Neural cell (in vitro differentiated cells): ENCODE data around the gene PLEKHN1. TPM values are rescaled to one million over a fixed set of nuclear protein-coding genes. Genes with fewer than 3 reads are reported as not detected.

ENCODE experiments used
- H2AFZ ChIP-seq: fragments of 200-600, 300-800 bp; sonication (generic), shearing (Covaris generic); 2 replicates; pipeline ENCODE4 v1.6.0; 2014; ENCODE audit warnings: low read depth, mild to moderate bottlenecking, antibody characterized with exemption, low read length, moderate library complexity
- H3F3A ChIP-seq: fragments of 200-600 bp; shearing (Covaris generic); 2 replicates; pipeline ENCODE4 v1.6.1; 2016; ENCODE audit warnings: mild to moderate bottlenecking, moderate library complexity, mixed read lengths, antibody characterized with exemption, low read length; ENCODE audit not compliant: insufficient read depth, poor library complexity, severe bottlenecking
- H3K27ac ChIP-seq: fragments of 200-600, 300-800 bp; sonication (generic), shearing (Covaris generic); 2 replicates; pipeline ENCODE4 v1.5.1; 2014; ENCODE audit warnings: mild to moderate bottlenecking, low read length, moderate library complexity
- H3K27me3 ChIP-seq: fragments of 300-800, 200-600 bp; sonication (generic), shearing (Covaris generic); 2 replicates; pipeline ENCODE4 v1.6.0; 2014; ENCODE audit warnings: mild to moderate bottlenecking, low read depth, low read length, moderate library complexity; ENCODE audit not compliant: insufficient read depth
- H3K36me3 ChIP-seq: fragments of 300-800, 200-600 bp; sonication (generic), shearing (Covaris generic); 2 replicates; pipeline ENCODE4 v1.5.1; 2014; ENCODE audit warnings: mild to moderate bottlenecking, antibody characterized with exemption, low read length, moderate library complexity; ENCODE audit not compliant: insufficient read depth
- H3K4me2 ChIP-seq: fragments of 300-800, 200-600 bp; sonication (generic), shearing (Covaris generic); 2 replicates; pipeline ENCODE4 v1.6.0; 2014; ENCODE audit warnings: mild to moderate bottlenecking, low read length
- H3K4me3 ChIP-seq: fragments of 300-800, 200-600 bp; sonication (generic), shearing (Covaris generic); 2 replicates; pipeline ENCODE4 v1.5.1; 2014; ENCODE audit warnings: mild to moderate bottlenecking, low read length, moderate library complexity
- H3K79me2 ChIP-seq: fragments of 200-600 bp; shearing (Covaris generic); replicated peaks from 2 replicates; pipeline ENCODE4 v1.6.0; 2014; ENCODE audit warnings: mild to moderate bottlenecking, low read length, moderate library complexity; ENCODE audit not compliant: insufficient read depth
- H3K9ac ChIP-seq: fragments of 300-800, 200-600 bp; sonication (generic), shearing (Covaris generic); 2 replicates; pipeline ENCODE4 v1.6.1; 2016; ENCODE audit warnings: mild to moderate bottlenecking, low read length, mixed read lengths
- H3K9me2 ChIP-seq: fragments of 200-600 bp; shearing (Covaris generic); 2 replicates; pipeline ENCODE4 v1.6.1; 2016; ENCODE audit warnings: mild to moderate bottlenecking, low read length, mixed read lengths; ENCODE audit not compliant: insufficient read depth
- H3K9me3 ChIP-seq: fragments of 200-600, 300-800 bp; sonication (generic), shearing (Covaris generic); 2 replicates; pipeline ENCODE4 v1.6.1; 2016; ENCODE audit warnings: mild to moderate bottlenecking, mixed run types, low read length, moderate library complexity, mixed read lengths
- H4K20me1 ChIP-seq: fragments of 200-600 bp; shearing (Covaris generic); 2 replicates; pipeline ENCODE4 v1.6.1; 2016; ENCODE audit warnings: mild to moderate bottlenecking, mixed run types; ENCODE audit not compliant: insufficient read depth
- CTCF ChIP-seq: fragments of 450-650 bp; IDR thresholded peaks from 2 replicates; pipeline ENCODE4 v1.5.1; 2014; ENCODE audit warnings: antibody characterized with exemption, mild to moderate bottlenecking, moderate library complexity; ENCODE audit not compliant: poor library complexity, severe bottlenecking
- EP300 ChIP-seq: fragments of 450-650 bp; conservative IDR thresholded peaks from 2 replicates; pipeline ENCODE4 v1.6.1; 2014; ENCODE audit warnings: antibody characterized with exemption, mild to moderate bottlenecking, moderate library complexity; ENCODE audit not compliant: poor library complexity, severe bottlenecking
- EZH2 ChIP-seq: fragments of 200-600, 300-800 bp; shearing (Covaris generic), sonication (generic); IDR thresholded peaks from 2 replicates; pipeline ENCODE4 v1.6.1; 2014; ENCODE audit warnings: antibody characterized with exemption, low read length, borderline replicate concordance, mild to moderate bottlenecking; ENCODE audit not compliant: insufficient read depth, poor library complexity, severe bottlenecking
- MXI1 ChIP-seq: fragments of 450-650 bp; conservative IDR thresholded peaks from 2 replicates; pipeline ENCODE4 v1.6.1; 2014; ENCODE audit warnings: antibody characterized with exemption, mild to moderate bottlenecking; ENCODE audit not compliant: poor library complexity, severe bottlenecking
- POLR2AphosphoS5 ChIP-seq: IDR thresholded peaks from 2 replicates; pipeline ENCODE4 v1.6.1; 2012
- RAD21 ChIP-seq: fragments of 450-650 bp; conservative IDR thresholded peaks from 2 replicates; pipeline ENCODE4 v1.6.1; 2014; ENCODE audit warnings: antibody characterized with exemption, mild to moderate bottlenecking, moderate library complexity
- REST ChIP-seq: IDR thresholded peaks from 2 replicates; pipeline ENCODE4 v1.6.1; 2012; ENCODE audit warnings: borderline replicate concordance
- SMC3 ChIP-seq: fragments of 450-650 bp; conservative IDR thresholded peaks from 2 replicates; pipeline ENCODE4 v1.6.1; 2014; ENCODE audit warnings: antibody characterized with exemption, mild to moderate bottlenecking, moderate library complexity; ENCODE audit not compliant: poor library complexity
- TAF1 ChIP-seq: IDR thresholded peaks from 2 replicates; pipeline ENCODE4 v1.6.1; 2012; ENCODE audit warnings: low read depth
- polyA plus RNA-seq: library from polyadenylated mRNA; depleted of rRNA; stranded (reverse); fragments of >200 nt; gene quantifications from 2 replicates; pipeline ENCODE4 v1.2.3, GENCODE V29; 2014

PLEKHN1 gene
- polyA plus RNA-seq, 1 donor from 2014 or later, result 1.1 TPM

DNA sequence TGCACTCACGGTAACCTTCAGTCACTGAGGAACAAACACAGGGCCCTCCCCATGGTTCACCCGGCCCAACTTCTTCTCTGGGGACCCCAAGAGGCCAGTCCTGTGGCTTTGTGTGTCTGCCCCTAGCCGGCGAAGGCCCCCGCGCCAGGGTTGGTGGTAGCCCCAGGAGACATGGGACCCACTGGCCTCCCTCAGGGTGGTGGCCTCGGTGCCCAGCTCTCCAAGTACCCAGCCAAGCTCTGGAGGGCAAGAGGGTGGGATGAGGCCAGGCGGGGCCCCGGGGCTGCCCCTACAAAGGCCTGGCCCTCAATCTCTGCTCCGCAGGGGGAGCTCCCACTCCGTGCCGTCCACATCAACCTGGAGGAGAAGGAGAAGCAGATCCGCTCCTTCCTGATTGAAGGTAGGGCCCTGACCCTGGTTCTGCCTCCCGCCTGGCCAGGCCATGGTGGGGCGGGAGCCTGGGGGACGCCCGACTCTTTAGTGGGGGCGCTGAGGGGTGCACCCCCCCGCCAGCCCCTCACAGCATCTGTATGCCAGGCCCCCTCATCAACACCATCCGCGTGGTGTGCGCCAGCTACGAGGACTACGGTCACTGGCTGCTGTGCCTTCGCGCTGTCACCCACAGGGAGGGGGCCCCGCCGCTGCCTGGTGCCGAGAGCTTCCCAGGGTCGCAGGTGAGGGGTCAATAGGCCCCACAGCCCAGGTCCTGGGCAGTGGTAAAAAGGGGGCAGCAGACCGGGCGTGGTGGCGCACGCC lies 5.6 kb downstream of the PLEKHN1 start:
- H3F3A ChIP-seq, result no peaks in the 10 kb centered on the region
- H3K36me3 ChIP-seq, result no peaks in the 10 kb centered on the region
- no peaks in the 10 kb centered on the region for H3K9me2 ChIP-seq
- no peaks in the 10 kb centered on the region for H4K20me1 ChIP-seq
- no peak for TF ChIP-seq SMC3
- no peak for TF ChIP-seq REST
- no peak for TF ChIP-seq MXI1
- no peak for TF ChIP-seq RAD21
- no peak for TF ChIP-seq EZH2
- no peak for TF ChIP-seq EP300
- no peak overlapping the region for H3K27ac ChIP-seq
- no peaks in the 10 kb centered on the region for H3K9me3 ChIP-seq
- peaks cover 49% of the 10 kb centered on the region for H3K27me3 ChIP-seq
- H3K79me2 ChIP-seq, result no peaks in the 10 kb centered on the region
- no peak overlapping the region for H3K4me2 ChIP-seq
- H3K4me3 ChIP-seq, result no peak overlapping the region
- no peak overlapping the region for H2AFZ ChIP-seq
- H3K9ac ChIP-seq, result no peak overlapping the region

DNA sequence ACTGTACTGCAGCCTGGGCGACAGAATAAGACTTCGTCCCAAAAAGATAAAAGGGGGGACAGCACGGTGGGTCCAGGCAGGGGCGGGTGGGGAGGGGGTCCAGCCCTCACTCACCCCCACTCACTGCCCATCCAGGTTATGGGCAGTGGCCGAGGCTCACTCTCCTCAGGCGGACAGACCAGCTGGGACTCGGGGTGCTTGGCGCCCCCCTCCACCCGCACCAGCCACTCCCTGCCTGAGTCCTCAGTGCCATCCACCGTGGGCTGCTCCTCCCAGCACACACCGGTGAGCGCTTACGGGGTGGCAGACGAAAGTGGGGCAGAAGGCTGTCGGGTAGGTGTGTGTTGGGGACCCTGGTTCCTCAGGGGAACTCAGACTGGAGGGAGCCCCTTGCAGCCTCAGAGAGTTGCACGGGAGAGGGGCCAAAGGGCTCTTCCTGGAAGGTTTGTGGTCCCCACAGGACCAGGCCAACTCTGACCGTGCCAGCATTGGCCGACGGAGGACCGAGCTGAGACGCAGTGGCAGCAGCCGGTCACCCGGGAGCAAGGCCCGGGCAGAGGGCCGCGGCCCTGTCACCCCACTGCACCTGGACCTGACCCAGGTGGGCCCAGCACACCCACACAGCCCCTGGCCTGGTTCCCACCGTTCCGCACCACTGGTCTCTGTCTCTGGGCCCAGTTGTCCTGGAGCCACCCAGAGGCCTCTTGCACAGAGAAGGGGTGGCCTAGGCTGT lies 6.6 kb downstream of the PLEKHN1 start:
- Histone ChIP-seq H3K27ac (no peak overlapping the region), H3K9me3 (no peaks in the 10 kb centered on the region), H3K4me3 (no peak overlapping the region), H3K36me3 (no peaks in the 10 kb centered on the region), H3K27me3 (peaks cover 39% of the 10 kb centered on the region), H3K9ac (no peak overlapping the region), H3K4me2 (no peak overlapping the region), H3K79me2 (no peaks in the 10 kb centered on the region), H2AFZ (no peak overlapping the region), H4K20me1 (no peaks in the 10 kb centered on the region), H3K9me2 (no peaks in the 10 kb centered on the region), H3F3A (no peaks in the 10 kb centered on the region)
- TF ChIP-seq MXI1, result no peak
- TF ChIP-seq CTCF, result no peak
- TF ChIP-seq EP300, result no peak
- TF ChIP-seq TAF1, result no peak
- no peak for TF ChIP-seq RAD21
- TF ChIP-seq EZH2, result no peak
- TF ChIP-seq POLR2AphosphoS5, result no peak
- no peak for TF ChIP-seq SMC3
- TF ChIP-seq REST, result no peak
